HG03039 (cell line): ENCODE results near the gene CCND2.

Source experiments
- ATAC-seq: cut with Tn5 transposase; IDR thresholded peaks from one replicate; pipeline ENCODE4 v1.9.1; 2021; ENCODE audit warnings: mild to moderate bottlenecking, moderate library complexity; ENCODE audit not compliant: unreplicated experiment

The CCND2 gene

GRCh38 chr12:4275870-4276301 is 2.3 kb downstream of the CCND2 start:
- no peak for ATAC-seq

- ATAC-seq: no peak
Observed at GRCh38 chr12:4276524-4277204, 3.1 kb downstream of the CCND2 start.

GRCh38 chr12:4277205-4277543 is 3.6 kb downstream of the CCND2 start:
- no peak for ATAC-seq

DNA sequence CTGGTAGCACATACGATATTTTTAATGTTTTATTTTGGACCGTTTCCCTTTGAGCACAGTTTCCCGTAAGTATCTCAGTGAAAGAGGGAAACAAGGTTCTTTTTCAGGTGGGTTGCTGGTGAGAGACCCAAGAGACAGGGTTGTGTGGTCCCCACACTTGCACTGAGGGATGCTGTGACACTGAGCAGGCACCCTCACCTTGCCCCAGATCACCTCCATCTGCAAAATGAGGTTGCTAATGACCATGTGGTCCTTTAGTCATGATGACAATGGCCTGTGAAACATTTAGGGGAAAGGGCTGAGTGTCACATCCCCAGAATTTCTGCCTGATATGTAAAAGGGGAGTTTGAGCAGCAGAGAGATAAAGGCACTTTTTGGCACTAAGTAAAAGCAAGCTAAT is 4.3 kb downstream of the CCND2 start:
- no peak for ATAC-seq

GRCh38 chr12:4278329-4279197 is 5.0 kb downstream of the CCND2 start:
- ATAC-seq: no peak

DNA sequence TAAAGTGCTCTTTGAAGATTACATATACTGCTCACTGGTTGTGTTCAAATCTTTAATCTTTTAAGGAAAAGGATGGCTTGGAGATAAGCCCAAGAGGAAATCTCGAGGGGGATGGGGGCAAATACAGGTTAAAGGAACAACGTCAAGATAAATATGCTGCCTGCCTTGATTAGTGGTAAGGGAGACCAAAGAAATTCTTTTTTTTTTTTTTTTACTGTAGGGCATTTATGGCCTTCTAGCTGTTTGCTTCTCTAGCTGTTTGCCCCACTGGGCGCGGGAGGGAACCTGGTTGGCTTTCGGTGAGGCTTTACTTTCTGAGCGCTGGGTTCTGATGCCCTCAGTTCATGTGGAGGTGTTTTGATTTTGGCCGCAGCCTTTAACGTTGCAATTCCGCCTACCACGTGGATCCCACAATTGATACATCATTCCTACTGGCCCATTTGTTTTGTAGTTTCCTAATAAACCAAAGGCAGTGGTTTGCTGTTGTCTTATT is 5.7 kb downstream of the CCND2 start:
- ATAC-seq: no peak

DNA sequence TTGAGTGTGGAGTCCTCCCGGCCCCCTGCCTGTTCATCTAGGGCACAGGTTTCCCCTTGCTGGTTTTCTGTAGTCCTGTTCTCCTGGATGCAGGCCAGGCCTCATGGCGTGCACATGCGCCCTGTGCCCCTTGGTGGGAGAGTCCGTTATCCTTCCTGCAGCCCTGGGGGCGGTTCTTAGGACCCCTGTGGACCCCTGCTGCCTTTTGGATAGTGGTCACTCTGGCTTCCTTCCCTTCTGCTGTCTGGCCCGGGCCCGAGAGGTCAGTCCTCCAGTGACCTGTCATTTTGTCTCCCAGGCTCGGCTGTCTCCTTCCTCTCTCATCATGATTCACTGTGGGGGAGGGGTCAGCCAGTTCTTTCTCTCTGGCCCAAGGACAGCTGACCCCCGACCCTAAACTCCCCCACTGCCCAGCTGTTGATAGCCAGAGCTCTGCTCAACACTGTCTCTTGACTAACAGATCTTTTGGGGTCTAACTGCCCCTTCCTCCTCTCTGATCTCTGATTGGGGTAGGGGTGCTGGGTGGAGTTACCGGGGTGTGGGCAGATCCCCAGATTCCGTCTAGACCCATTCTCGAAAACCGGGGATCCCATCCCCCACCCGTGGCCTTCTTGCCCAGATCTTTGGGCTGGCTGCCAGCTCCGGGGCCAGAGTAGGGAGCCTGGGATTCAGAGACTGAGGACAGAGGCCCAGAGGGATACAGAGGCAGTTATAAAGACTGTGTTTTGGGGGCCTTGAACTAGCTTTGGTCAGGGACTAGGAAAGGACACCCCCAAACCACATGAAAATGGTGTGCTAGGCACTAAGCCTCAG is 7.0 kb downstream of the CCND2 start:
- ATAC-seq: no peak

DNA sequence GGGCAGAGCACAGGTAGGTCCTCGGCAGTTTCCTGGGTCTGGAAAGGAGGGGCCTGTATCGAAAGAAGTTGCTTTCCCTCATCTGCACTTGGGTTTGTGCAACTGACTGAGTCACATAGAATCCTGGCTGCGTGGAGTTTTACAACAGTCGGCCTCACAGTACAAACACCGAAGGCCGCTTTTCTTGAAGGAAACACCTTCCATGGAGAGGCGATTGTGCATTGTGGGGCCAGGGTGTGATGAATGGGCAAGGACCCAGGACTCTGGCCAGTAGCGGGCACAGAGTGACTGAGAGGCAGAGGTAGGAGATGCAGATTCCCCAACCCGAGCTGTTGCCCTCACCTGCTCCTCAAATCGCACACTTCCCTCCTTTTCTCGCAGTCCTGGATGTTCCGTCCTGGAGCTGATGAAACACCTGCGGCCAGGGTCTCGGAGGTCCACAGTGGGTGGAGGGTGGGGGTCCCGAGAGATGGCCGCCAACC is 7.7 kb downstream of the CCND2 start:
- ATAC-seq: no peak

DNA sequence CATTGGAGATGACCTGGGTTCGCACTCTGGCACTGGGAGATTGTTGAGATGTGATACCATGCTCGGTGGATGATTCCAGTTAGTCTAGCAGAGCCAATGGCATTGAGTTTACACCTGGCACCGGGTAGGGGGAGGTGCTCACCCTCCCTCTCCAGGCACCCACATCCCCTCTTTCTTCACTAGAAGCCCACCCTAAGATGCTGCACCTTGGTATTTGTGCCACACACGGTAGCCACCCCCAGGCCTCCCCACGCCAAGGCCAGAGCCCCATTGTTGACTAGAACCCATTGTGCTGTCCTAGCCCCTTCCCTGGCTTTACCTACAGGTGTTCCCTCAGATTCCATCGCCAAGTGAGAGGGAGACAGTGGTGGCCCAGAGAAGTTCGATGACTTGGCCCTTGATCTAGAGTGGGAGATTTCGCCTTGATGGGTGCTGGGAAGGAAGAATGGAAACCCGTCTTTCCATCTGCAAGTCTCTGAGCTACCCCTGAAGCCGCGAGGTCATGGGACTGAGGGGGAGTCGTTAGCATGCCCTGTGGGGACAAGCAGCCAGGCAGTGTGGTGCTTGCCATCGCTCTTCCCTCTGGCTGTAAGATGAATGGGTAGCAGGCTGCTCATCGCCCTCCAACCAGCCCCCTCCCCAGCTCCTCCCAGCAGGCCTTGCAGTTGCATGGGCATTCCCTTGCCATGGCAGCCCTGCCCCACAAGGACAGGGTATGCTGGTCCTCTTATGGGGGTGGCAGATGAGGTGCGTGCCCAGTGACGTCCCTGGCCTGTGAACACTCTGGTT is 8.7 kb downstream of the CCND2 start:
- no peak for ATAC-seq

- ATAC-seq: no peak
Observed at GRCh38 chr12:4282892-4283511, 9.4 kb downstream of the CCND2 start.

DNA sequence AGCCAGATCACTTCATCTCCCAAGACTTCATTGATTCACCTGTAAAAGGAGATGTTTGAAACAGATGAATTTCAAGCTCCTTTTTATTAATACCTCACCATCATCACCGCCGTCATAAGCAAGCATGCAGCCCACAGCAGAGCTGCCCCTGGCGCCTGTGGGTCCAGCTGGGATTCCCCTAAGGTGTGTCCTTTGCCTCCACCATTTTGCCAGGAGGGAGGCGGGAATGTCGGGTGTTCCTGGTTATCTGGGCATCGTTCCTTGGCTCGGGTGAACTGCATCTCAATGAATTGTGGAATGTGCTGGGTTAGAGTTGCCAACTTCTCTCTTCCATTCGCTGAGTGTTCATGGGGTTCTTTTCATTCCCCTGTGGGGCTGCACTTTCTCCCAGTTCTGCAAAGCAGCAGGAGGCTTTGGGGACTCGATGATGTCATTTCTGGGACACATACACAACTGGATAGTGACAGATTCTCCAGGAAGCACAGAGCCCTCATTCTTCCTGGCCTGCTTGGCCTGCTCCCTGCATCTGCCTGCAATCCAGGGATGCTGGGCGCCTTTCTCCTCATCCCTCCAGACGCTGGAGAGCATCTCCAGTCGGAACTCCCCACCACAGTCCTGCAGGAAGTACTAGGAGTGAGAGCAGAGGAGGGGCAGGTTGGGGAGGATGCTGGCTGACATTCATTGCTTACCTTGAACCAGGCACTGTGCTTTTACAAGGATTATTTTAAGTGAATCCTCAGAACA is 10.1 kb downstream of the CCND2 start:
- ATAC-seq: no peak

DNA sequence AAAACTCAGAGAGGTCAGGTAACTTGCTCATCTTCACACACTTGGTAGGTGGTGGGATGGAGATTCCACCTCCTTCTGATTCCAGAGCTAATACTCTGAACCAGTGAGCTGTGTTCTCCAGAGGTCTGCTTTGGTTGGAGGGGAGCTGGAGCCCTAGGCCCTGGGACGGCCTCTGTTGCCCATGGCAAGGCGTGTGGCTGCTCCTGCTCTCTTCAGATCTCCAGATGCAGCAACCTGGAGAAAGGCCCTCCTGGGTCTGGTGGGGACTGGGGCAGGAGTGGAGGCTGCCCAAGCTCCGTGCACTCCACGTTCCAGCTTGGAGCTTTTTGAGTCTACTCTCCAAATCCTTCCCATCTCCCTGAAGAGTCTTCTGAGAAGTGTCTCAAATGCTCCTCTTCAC is 10.7 kb downstream of the CCND2 start:
- no peak for ATAC-seq

GRCh38 chr12:4285070-4285469 is 11.5 kb downstream of the CCND2 start:
- ATAC-seq: no peak

GRCh38 chr12:4286228-4286627 is 12.7 kb downstream of the CCND2 start:
- ATAC-seq: no peak

- ATAC-seq: no peak
Observed at GRCh38 chr12:4286771-4287317, 13.3 kb downstream of the CCND2 start.

DNA sequence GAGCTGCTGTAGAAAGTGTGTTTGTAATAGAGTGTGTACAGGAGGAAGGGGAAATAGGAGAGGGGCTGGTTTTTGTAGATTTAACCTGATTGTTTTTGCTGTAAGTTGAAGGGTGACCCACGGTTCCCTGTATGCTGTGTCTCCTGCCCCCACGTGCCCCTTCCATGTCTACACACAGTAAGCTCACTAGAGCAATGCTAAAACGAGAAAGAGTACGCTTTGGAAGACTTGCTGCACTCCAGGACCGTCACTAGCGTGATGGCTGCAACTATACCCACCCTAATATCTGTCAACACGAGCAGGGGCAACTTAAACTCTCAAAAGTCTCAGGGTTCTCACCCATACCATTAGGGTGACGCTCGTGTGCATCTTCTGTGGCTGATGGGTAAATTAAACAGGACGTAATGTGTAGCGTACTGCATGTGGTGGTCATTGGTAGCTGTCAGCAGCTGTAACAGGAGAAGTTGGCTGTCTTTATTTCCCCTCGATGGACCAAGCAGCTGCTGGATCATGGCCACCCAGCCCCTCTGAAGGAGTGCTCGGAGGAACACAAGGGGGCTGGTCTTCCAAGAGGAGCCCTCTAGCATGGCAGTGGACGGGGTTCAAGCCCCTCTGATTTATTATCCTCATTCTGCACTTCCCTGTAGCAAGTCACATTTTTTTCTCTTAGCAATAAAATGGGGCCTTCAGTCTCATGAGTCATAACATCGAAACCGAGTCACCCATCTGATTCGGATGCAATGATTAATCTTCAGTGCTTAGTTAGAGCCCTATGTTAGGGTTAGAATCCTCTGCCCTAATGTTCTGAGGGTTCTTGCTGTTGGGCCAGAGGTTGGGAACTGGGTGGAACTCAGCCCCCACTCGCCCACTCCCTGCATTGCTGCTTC is 14.0 kb downstream of the CCND2 start:
- no peak for ATAC-seq

- no peak for ATAC-seq
Observed at GRCh38 chr12:4288296-4289131, 15.0 kb downstream of the CCND2 start.
